ENCODE data around the gene DYNLT4.
"Not testable (repeated sequence)": the region's sequence is repeated elsewhere in the genome, so short reads cannot be mapped to it uniquely, and the experiment has no call there.

DYNLT4 gene

GRCh38 chr1:44828003-44828651 lies 21.0 kb upstream of the DYNLT4 start:
- DNase-seq, result no peak

GRCh38 chr1:44827197-44828002 lies 20.2 kb upstream of the DYNLT4 start:
- DNase-seq, result no peak

- no peak for DNase-seq
Observed at GRCh38 chr1:44826375-44827196, 19.4 kb upstream of the DYNLT4 start.

- not testable (repeated sequence) for DNase-seq
Observed at GRCh38 chr1:44824392-44824791, 17.2 kb upstream of the DYNLT4 start.

- DNase-seq, result no peak
Observed at GRCh38 chr1:44822981-44823451, 15.9 kb upstream of the DYNLT4 start.

GRCh38 chr1:44822131-44822701 lies 15.1 kb upstream of the DYNLT4 start:
- DNase-seq, result no peak

- DNase-seq, result no peak
Observed at GRCh38 chr1:44821240-44821715, 14.1 kb upstream of the DYNLT4 start.

GRCh38 chr1:44820328-44821239 lies 13.4 kb upstream of the DYNLT4 start:
- DNase-seq, result no peak

- DNase-seq, result no peak
Observed at GRCh38 chr1:44819608-44820327, 12.6 kb upstream of the DYNLT4 start.

GRCh38 chr1:44819196-44819607 lies 12.1 kb upstream of the DYNLT4 start:
- no peak for DNase-seq

- DNase-seq, result no peak
Observed at GRCh38 chr1:44817771-44818495, 10.8 kb upstream of the DYNLT4 start.

GRCh38 chr1:44817307-44817706 lies 10.2 kb upstream of the DYNLT4 start:
- no peak for DNase-seq

- not testable (repeated sequence) for DNase-seq
Observed at GRCh38 chr1:44815926-44816325, 8.8 kb upstream of the DYNLT4 start.

- no peak for DNase-seq
Observed at GRCh38 chr1:44812822-44813543, 5.8 kb upstream of the DYNLT4 start.

GRCh38 chr1:44811234-44811633 lies 4.1 kb upstream of the DYNLT4 start:
- no peak for DNase-seq

GRCh38 chr1:44810762-44811105 lies 3.6 kb upstream of the DYNLT4 start:
- DNase-seq, result not testable (repeated sequence)

- no peak for DNase-seq
Observed at GRCh38 chr1:44810101-44810761, 3.1 kb upstream of the DYNLT4 start.

- no peak for DNase-seq
Observed at GRCh38 chr1:44808938-44809917, 2.1 kb upstream of the DYNLT4 start.

Data from NCI-H1105 treated with DMSO at 0.1 percent for 48 hours (cell line).